ENCODE results near the gene ZEB2. TPM values are rescaled to one million over a fixed set of nuclear protein-coding genes. Genes with fewer than 3 reads are reported as not detected.

ZEB2 gene
- total and polyA plus RNA-seq, 2 donors (not counting 3 experiments of a cell fraction or from before 2014, with no cell fraction given) = 17.9 to 49.6 TPM

DNA sequence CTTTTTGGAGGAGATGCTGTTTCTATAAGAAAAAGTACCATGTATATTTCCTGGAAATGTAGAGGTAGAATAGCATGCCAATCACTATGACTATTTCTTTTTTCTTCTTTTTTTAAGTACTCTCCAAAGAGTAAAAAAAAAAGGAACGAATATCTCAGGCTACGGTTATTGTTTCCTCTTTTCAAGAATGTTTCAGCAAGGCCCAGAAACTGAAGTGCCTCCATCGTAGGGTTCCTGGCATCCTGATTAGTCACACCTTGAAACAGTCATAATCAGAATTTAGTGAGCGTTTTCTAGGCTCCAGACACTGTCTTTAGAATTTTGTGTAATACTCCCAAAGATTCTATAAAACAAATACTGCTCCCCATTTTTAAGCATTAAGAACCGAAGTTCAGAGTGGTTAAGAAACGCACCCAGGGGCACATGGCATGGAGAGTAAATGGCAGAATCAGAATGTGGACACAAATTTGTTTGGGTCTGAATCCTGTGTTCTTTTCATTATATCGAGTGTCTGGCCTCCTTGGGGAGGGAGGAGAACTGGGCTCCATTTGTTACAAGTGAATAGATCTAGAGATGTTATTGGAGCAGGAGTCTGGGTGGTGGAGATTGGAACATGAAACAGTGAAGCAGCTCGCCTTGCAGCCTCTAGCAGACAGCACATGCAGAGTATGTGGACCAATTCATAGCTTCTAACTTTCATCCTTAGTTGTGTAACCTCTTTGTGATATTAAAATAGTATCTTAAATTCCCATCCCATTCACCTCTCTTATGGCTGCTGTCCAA, 26.7 kb downstream of the ZEB2 start:
- ChIA-PET CTCF (interaction anchor here (1.0 kb wide), 1 partner anchor 14 kb away, joined by 4 read pairs; no protein-coding TSS in a partner anchor), POLR2A (no interaction called here)
- no peaks in the 10 kb centered on the region for H3K4me1 ChIP-seq (ENCODE audit: control insufficient read depth, extremely low read depth, insufficient read depth, low read length)
- TF ChIP-seq GATA2 (IDR thresholded peaks at IDR 0.05; ENCODE audit: insufficient read depth, insufficient read length, low read depth, low read length) = no peak
- no peaks in the 10 kb centered on the region for H3K9me1 ChIP-seq (replicated peaks; ENCODE audit: control insufficient read depth, extremely low read depth, insufficient read depth, low read length)
- no peaks in the 10 kb centered on the region for H3K27me3 ChIP-seq (ENCODE audit: control insufficient read depth in 2 of 2, insufficient read depth in 2 of 2, low read length in 2 of 2)
- H3K27ac ChIP-seq (ENCODE audit: insufficient read depth, low read depth, low read length) = no peak overlapping the region
- DNase-seq (ENCODE audit: low read depth, low spot score) (no peak), FAIRE-seq (no peak)
- no peak overlapping the region for H3K4me3 ChIP-seq (replicated peaks in 1 of 3; ENCODE audit: insufficient read depth in 1 of 3, low read depth in 1 of 3, low read length in 3 of 3)
- H3K9ac ChIP-seq (replicated peaks; ENCODE audit: extremely low read depth, insufficient read depth, low read length) = no peak overlapping the region
- no peak overlapping the region for H2AFZ ChIP-seq (ENCODE audit: low read depth, low read length)
- dilution Hi-C loops (cut with MboI; ENCODE audit: extremely low pct_ligation_motif_present, low sequenced_read_pairs) (no loop called here), intact Hi-C loops (cut with micrococcal nuclease) (no loop called here)
- H3K79me2 ChIP-seq (ENCODE audit: control insufficient read depth, insufficient read depth, low read length) = peaks cover 40% of the 10 kb centered on the region
- no peak overlapping the region for H3K4me2 ChIP-seq (ENCODE audit: insufficient read depth, low read length)
- H4K20me1 ChIP-seq (replicated peaks; ENCODE audit: control insufficient read depth, extremely low read depth, insufficient read depth, low read length) = no peaks in the 10 kb centered on the region
- H3K9me3 ChIP-seq (replicated peaks; ENCODE audit: control insufficient read depth, insufficient read depth, low read length) = no peaks in the 10 kb centered on the region
- no TSS peak for BruUV-seq (replicated peaks)
- peaks cover 0 to 1% of the 10 kb centered on the region in 2 experiments for H3K36me3 ChIP-seq (ENCODE audit: control insufficient read depth in 2 of 2, extremely low read depth in 1 of 2, insufficient read depth in 2 of 2, low read length in 2 of 2)

- no peak for TF ChIP-seq POLR2A (IDR thresholded peaks at IDR 0.05; ENCODE audit: low read depth, low read length)
- no peak for TF ChIP-seq MYC (IDR thresholded peaks at IDR 0.05; ENCODE audit: low read depth, low read length)
- TF ChIP-seq POLR2AphosphoS5 (IDR thresholded peaks at IDR 0.05; ENCODE audit: insufficient read depth, low read depth, low read length) = no peak
- TF ChIP-seq, protein P1, sequence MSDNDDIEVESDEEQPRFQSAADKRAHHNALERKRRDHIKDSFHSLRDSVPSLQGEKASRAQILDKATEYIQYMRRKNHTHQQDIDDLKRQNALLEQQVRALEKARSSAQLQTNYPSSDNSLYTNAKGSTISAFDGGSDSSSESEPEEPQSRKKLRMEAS (IDR thresholded peaks at IDR 0.05; ENCODE audit: insufficient read depth, insufficient read length) = no peak
- TF ChIP-seq CTCF (IDR thresholded peaks at IDR 0.05; ENCODE audit: extremely low read depth in 1 of 2, insufficient read depth in 1 of 2, low read depth in 1 of 2, low read length in 2 of 2) = no peak
- TF ChIP-seq FOS (IDR thresholded peaks at IDR 0.05; ENCODE audit: borderline replicate concordance, insufficient read depth, low read length) = no peak
- no peak for TF ChIP-seq JUN (IDR thresholded peaks at IDR 0.05; ENCODE audit: borderline replicate concordance, insufficient read depth, insufficient read length, low read depth)
- no peak for TF ChIP-seq GATA2 (IDR thresholded peaks at IDR 0.05; ENCODE audit: insufficient read depth, insufficient read length, low read depth, low read length)
- TF ChIP-seq EZH2 (IDR thresholded peaks at IDR 0.05; ENCODE audit: borderline replicate concordance, low read depth, low read length, severe bottlenecking) = no peak
- Histone ChIP-seq H4K20me1 (replicated peaks; ENCODE audit: control insufficient read depth, extremely low read depth, insufficient read depth, low read length) (no peaks in the 10 kb centered on the region), H3K4me2 (ENCODE audit: insufficient read depth, low read length) (no peak overlapping the region), H3K79me2 (ENCODE audit: control insufficient read depth, insufficient read depth, low read length) (peaks cover 27% of the 10 kb centered on the region), H3K36me3 (ENCODE audit: control insufficient read depth in 2 of 2, extremely low read depth in 1 of 2, insufficient read depth in 2 of 2, low read length in 2 of 2) (no peaks in the 10 kb centered on the region), H2AFZ (ENCODE audit: low read depth, low read length) (no peak overlapping the region), H3K9ac (replicated peaks; ENCODE audit: extremely low read depth, insufficient read depth, low read length) (no peak overlapping the region), H3K4me3 (replicated peaks in 1 of 3; ENCODE audit: insufficient read depth in 1 of 3, low read depth in 1 of 3, low read length in 3 of 3) (no peak overlapping the region), H3K27me3 (ENCODE audit: control insufficient read depth in 2 of 2, insufficient read depth in 2 of 2, low read length in 2 of 2) (no peaks in the 10 kb centered on the region), H3K27ac (ENCODE audit: insufficient read depth, low read depth, low read length) (no peak overlapping the region), H3K9me3 (replicated peaks; ENCODE audit: control insufficient read depth, insufficient read depth, low read length) (no peaks in the 10 kb centered on the region), H3K9me1 (replicated peaks; ENCODE audit: control insufficient read depth, extremely low read depth, insufficient read depth, low read length) (no peaks in the 10 kb centered on the region), H3K4me1 (ENCODE audit: control insufficient read depth, extremely low read depth, insufficient read depth, low read length) (no peaks in the 10 kb centered on the region)
- POLR2A ChIA-PET = no interaction called here
- no TSS peak for BruUV-seq (replicated peaks)
- intact Hi-C loops (cut with micrococcal nuclease) = no loop called here
- dilution Hi-C loops (cut with MboI; ENCODE audit: extremely low pct_ligation_motif_present, low sequenced_read_pairs) = no loop called here
- FAIRE-seq (no peak), DNase-seq (ENCODE audit: low read depth, low spot score) (no peak)
- CTCF ChIA-PET = no interaction called here
These were observed 29.1 kb downstream of the ZEB2 start for GRCh38 chr2:144490857-144491256.

Data from endothelial cell of umbilical vein (primary cell).